Activated CD4-positive, alpha-beta T cell treated with anti-CD3 and anti-CD28 coated beads, Interleukin-2, amount 50 U/mL, for 48 hours (primary cell): ENCODE results near the gene CHURC1.
A peak's percentile ranks its signal among the peaks of the same experiment; 100 is the strongest.

Experiments used
- DNase-seq, 2 experiments: peaks; one replicate each; pipeline ENCODE4 v3.0.0-alpha.2; 2020

The CHURC1 gene

GRCh38 chr14:64958743-64959142, 44.5 kb downstream of the CHURC1 start:
- no peak for DNase-seq

- DNase-seq = no peak
These were observed 46.6 kb downstream of the CHURC1 start for GRCh38 chr14:64960762-64961276.

- no peak for DNase-seq
These were observed 49.4 kb downstream of the CHURC1 start for GRCh38 chr14:64963611-64964010.

- DNase-seq = no peak
These were observed 51.2 kb downstream of the CHURC1 start for GRCh38 chr14:64965356-64966000.

- no peak for DNase-seq
These were observed 52.7 kb downstream of the CHURC1 start for GRCh38 chr14:64966976-64967375.

GRCh38 chr14:64968167-64968566, 53.9 kb downstream of the CHURC1 start:
- no peak for DNase-seq

- no peak for DNase-seq
These were observed 54.4 kb downstream of the CHURC1 start for GRCh38 chr14:64968651-64969050.

- no peak for DNase-seq
These were observed 55.8 kb downstream of the CHURC1 start for GRCh38 chr14:64970041-64970440.

GRCh38 chr14:64970776-64971477, 56.7 kb downstream of the CHURC1 start:
- no peak for DNase-seq

GRCh38 chr14:64971491-64971942, 57.3 kb downstream of the CHURC1 start:
- DNase-seq = no peak

- peak; percentile 39 to 42 for DNase-seq
These were observed 57.9 kb downstream of the CHURC1 start, which contains the start of gene RAB15 for GRCh38 chr14:64971943-64972791. Gene RAB15, minus strand, starts transcription at chr14:64972336. Its CDS starts 260 bp downstream, at chr14:64972076.

- DNase-seq = no peak
These were observed 58.8 kb downstream of the CHURC1 start for GRCh38 chr14:64973026-64973442.

GRCh38 chr14:64973826-64974225, 59.6 kb downstream of the CHURC1 start:
- DNase-seq = no peak

- DNase-seq = no peak
These were observed 60.3 kb downstream of the CHURC1 start for GRCh38 chr14:64974563-64974962.

- no peak for DNase-seq
These were observed 65.2 kb downstream of the CHURC1 start for GRCh38 chr14:64979336-64980074.

GRCh38 chr14:64983439-64984310, 69.4 kb downstream of the CHURC1 start:
- peak; percentile 16 to 35 for DNase-seq
